Calu3 (cell line): ENCODE measurements around the gene RYR3. TPM values are rescaled to one million over a fixed set of nuclear protein-coding genes. Genes with fewer than 3 reads are reported as not detected.

Experiments used
- BruUV-seq: library from RNA; stranded (reverse); fragments of 400-500 nt; replicated peaks from 2 replicates; lab custom pipeline; 2021; lab: Mats Ljungman, UMichigan
- CTCF ChIA-PET: fragments of 300-600 bp; sonication (Branson Sonifier 250); formaldehyde crosslinking; loops from one replicate; lab custom pipeline; 2022; ENCODE audit warnings: antibody characterized with exemption; lab: Charles Lee
- DNase-seq: peaks from one replicate; pipeline ENCODE4 v3.0.0; 2022
- H3K27ac Mint-ChIP-seq: one replicate; pipeline ENCODE4 v1.8.0; 2022; ENCODE audit warnings: mixed read lengths; ENCODE audit not compliant: unreplicated experiment
- H3K27me3 Mint-ChIP-seq: one replicate; pipeline ENCODE4 v1.8.0; 2022; ENCODE audit warnings: mixed read lengths; ENCODE audit not compliant: unreplicated experiment
- H3K36me3 Mint-ChIP-seq: one replicate; pipeline ENCODE4 v1.8.0; 2022; ENCODE audit warnings: mild to moderate bottlenecking, moderate library complexity, mixed read lengths; ENCODE audit not compliant: insufficient read depth, unreplicated experiment
- H3K4me1 Mint-ChIP-seq: one replicate; pipeline ENCODE4 v1.8.0; 2022; ENCODE audit warnings: mild to moderate bottlenecking, low read depth, mixed read lengths; ENCODE audit not compliant: unreplicated experiment
- H3K4me3 Mint-ChIP-seq: one replicate; pipeline ENCODE4 v1.8.0; 2022; ENCODE audit warnings: mild to moderate bottlenecking, low read depth, moderate library complexity, mixed read lengths; ENCODE audit not compliant: unreplicated experiment
- H3K9me3 Mint-ChIP-seq: one replicate; pipeline ENCODE4 v1.8.0; 2022; ENCODE audit warnings: low read depth, mixed read lengths; ENCODE audit not compliant: unreplicated experiment
- CTCF ChIP-seq: fragments of 200-600 bp; IDR thresholded peaks from one replicate; pipeline ENCODE4 v1.8.0; 2022; ENCODE audit warnings: antibody characterized with exemption; ENCODE audit not compliant: unreplicated experiment
- intact Hi-C: fragments of 100-400 bp; cut with micrococcal nuclease; formaldehyde crosslinking; loops from one replicate; pipeline ENCODE4 v1.10.0; 2022; ENCODE audit not compliant: unreplicated experiment
- total RNA-seq: library from RNA; stranded (reverse); gene quantifications from 2 replicates; pipeline ENCODE4 v1.2.3, GENCODE V29; 2022

The RYR3 gene
- total RNA-seq, 1 experiment from 2014 or later = not detected

- H3K36me3 Mint-ChIP-seq = no peaks in the 10 kb centered on the region
- no peaks in the 10 kb centered on the region for H3K4me1 Mint-ChIP-seq
- BruUV-seq = no TSS peak
- DNase-seq = no peak
- no peak overlapping the region for H3K27ac Mint-ChIP-seq
- H3K4me3 Mint-ChIP-seq = no peak overlapping the region
- H3K9me3 Mint-ChIP-seq = no peaks in the 10 kb centered on the region
- intact Hi-C loops = no loop called here
- no peak for TF ChIP-seq CTCF
- CTCF ChIA-PET = no interaction called here
- H3K27me3 Mint-ChIP-seq = peaks cover 24% of the 10 kb centered on the region
Measured at GRCh38 chr15:33543957-33544356, 233.2 kb downstream of the RYR3 start.

GRCh38 chr15:33545866-33546265, 235.1 kb downstream of the RYR3 start:
- CTCF ChIA-PET = no interaction called here
- no peak overlapping the region for H3K27ac Mint-ChIP-seq

GRCh38 chr15:33547876-33548275, 237.1 kb downstream of the RYR3 start:
- H3K4me3 Mint-ChIP-seq = no peak overlapping the region
- H3K4me1 Mint-ChIP-seq = no peaks in the 10 kb centered on the region
- H3K27ac Mint-ChIP-seq = no peak overlapping the region
- H3K27me3 Mint-ChIP-seq = peaks cover 26% of the 10 kb centered on the region
- intact Hi-C loops = no loop called here
- no peaks in the 10 kb centered on the region for H3K36me3 Mint-ChIP-seq
- peak; percentile 6 for DNase-seq
- CTCF ChIA-PET = no interaction called here
- H3K9me3 Mint-ChIP-seq = no peaks in the 10 kb centered on the region
- TF ChIP-seq CTCF = no peak
- no TSS peak for BruUV-seq

More at GRCh38 chr15:33545866-33546265, 235.1 kb downstream of the RYR3 start:
- H3K36me3 Mint-ChIP-seq = no peaks in the 10 kb centered on the region
- H3K4me3 Mint-ChIP-seq = no peak overlapping the region
- H3K27me3 Mint-ChIP-seq = peaks cover 12% of the 10 kb centered on the region
- no peaks in the 10 kb centered on the region for H3K4me1 Mint-ChIP-seq
- no peaks in the 10 kb centered on the region for H3K9me3 Mint-ChIP-seq
- BruUV-seq = no TSS peak
- intact Hi-C loops = no loop called here
- no peak for TF ChIP-seq CTCF
- no peak for DNase-seq

- CTCF ChIA-PET = no interaction called here
- no peak for DNase-seq
- Mint-ChIP-seq H3K27ac (no peak overlapping the region), H3K27me3 (peaks cover 32% of the 10 kb centered on the region), H3K9me3 (no peaks in the 10 kb centered on the region), H3K4me1 (no peaks in the 10 kb centered on the region), H3K4me3 (no peak overlapping the region), H3K36me3 (no peaks in the 10 kb centered on the region)
- no peak for TF ChIP-seq CTCF
- intact Hi-C loops = no loop called here
- no TSS peak for BruUV-seq
Measured at GRCh38 chr15:33551860-33552259, 241.1 kb downstream of the RYR3 start.
